ENCODE data around the gene ZMYM4.

DNA sequence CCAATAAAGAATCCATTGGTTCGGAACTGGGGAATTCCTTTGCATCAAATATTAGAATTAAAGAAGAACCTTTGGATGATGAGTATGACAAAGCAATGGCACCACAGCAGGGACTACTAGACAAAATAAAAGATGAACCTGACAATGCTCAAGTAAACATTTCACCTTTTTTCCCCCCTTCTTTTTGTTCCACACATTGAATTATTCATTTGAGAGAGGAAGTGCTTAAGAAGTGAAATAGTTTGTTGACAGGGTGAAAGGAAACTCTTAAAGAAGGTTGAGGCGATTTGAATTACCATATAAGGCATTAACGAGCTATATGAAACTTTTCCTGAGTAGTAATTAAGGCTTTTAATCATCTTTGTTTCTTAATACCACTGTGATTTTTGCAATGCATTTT, 93.1 kb downstream of the ZMYM4 start:
- TF ChIP-seq CTCF (optimal IDR thresholded peaks at IDR 0.05 in 1 of 3, IDR thresholded peaks at IDR 0.05 in 1 of 3, conservative IDR thresholded peaks at IDR 0.05 in 1 of 3; ENCODE audit: extremely low read depth in 1 of 3, insufficient read depth in 2 of 3, low read length in 3 of 3) (no peak), EZH2 (IDR thresholded peaks at IDR 0.05; ENCODE audit: low read length) (no peak)
